Heart left ventricle (tissue), 13 donors: Measurements from ENCODE around the gene ITPK1.

Experiments used
- POLR2A ChIP-seq, 2 donors: fragments of 450-650 bp; IDR thresholded peaks; one replicate each; pipeline ENCODE4 v1.6.1; 2017; ENCODE audit warnings: antibody characterized with exemption in 2 of 2, mild to moderate bottlenecking in 2 of 2, moderate library complexity in 2 of 2
- TF ChIP-seq, protein P1 (sequence below), 12 donors: fragments of 200-600 bp; sonication (generic) in 4 of 12; IDR thresholded peaks; one replicate each; pipeline versions ENCODE4 v1.5.0 to v1.8.0; 2018 to 2022; ENCODE audit warnings: antibody characterized with exemption in 12 of 12, mild to moderate bottlenecking in 5 of 12
- donor health status: ischemic (EF 13 %, LVEDD 7.1; RV severe dilation, severe dysfunction).
- donor health status: DM: no; HTN: yes; CAD: no.
- donor health status: DM: no; HTN: no; CAD: no.
- donor health status: ischemic (EF 25% LVEDD 6.9; RV normal size, moderate dysfunction).
- donor health status: ischemic (EF 25% LVEDD 5.7; RV mildly dilated, moderate dysfunction).
- donor health status: ischemic (EF 35%, LVEDD 5.7; RV mildly dilated, moderate dysfunction).
- donor health status: nonischemic (EF 11% LVEDD 7.7; RV severe dilation, severe dysfunction).
- donor health status: DM: yes; HTN: yes; CAD: no.
- donor health status: PGD.
- donor health status: ischemic (EF 29% LVEDD 5.4; RV normal size, mild dysfunction).
- donor health status: nonischemic (EF 23%, LVEDD 6.1; RV moderate dilation, normal function).

DNA sequence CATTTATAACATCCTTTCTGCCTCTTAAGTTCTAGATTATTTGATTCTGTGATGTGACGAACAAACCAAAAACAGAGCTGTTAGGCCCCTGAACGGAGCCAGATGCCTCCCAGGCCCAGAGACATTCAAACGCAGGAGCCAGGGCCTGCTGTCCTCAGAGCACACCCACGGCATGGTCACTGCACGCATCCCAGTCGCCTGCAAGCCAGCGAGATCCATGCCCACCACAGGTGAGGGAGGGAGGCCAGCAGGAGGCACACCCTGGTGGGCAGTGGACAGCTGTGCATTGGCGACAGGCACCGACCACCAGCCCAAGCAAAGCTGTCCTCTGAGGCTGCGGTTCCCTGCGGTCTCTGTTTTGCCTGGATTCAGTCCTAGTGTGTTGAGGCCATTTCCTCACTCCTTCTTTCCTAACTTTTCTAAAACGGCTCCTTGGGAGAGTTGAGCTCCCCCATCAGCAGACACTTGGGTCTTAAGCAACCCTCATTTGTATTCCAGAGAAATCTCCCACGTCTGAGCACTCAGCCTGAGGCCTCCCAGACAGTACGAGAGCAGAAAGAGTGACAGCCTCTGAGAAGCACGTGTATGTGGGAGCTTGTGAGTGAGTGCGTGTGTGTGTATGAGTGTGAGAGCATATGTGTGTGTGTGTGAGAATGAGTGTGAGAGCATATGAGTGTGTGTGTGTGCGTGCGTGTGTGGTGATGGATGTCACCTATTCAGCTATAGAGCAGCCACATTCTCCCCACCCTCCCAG, 111.6 kb downstream of the ITPK1 start:
- TF ChIP-seq, protein P1, sequence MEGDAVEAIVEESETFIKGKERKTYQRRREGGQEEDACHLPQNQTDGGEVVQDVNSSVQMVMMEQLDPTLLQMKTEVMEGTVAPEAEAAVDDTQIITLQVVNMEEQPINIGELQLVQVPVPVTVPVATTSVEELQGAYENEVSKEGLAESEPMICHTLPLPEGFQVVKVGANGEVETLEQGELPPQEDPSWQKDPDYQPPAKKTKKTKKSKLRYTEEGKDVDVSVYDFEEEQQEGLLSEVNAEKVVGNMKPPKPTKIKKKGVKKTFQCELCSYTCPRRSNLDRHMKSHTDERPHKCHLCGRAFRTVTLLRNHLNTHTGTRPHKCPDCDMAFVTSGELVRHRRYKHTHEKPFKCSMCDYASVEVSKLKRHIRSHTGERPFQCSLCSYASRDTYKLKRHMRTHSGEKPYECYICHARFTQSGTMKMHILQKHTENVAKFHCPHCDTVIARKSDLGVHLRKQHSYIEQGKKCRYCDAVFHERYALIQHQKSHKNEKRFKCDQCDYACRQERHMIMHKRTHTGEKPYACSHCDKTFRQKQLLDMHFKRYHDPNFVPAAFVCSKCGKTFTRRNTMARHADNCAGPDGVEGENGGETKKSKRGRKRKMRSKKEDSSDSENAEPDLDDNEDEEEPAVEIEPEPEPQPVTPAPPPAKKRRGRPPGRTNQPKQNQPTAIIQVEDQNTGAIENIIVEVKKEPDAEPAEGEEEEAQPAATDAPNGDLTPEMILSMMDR (IDR thresholded peaks at IDR 0.05), result no peak
- TF ChIP-seq POLR2A (IDR thresholded peaks at IDR 0.05), result no peak
